Nephron (organoid): ENCODE data around the gene GAL3ST2.
"Not testable (repeated sequence)": the region's sequence is repeated elsewhere in the genome, so short reads cannot be mapped to it uniquely, and the experiment has no call there.

ENCODE experiments used
- H3K27ac Mint-ChIP-seq, 3 experiments: 2 replicates each; pipeline ENCODE4 v1.8.0; 2020; ENCODE audit warnings: mixed read lengths in 3 of 3, mild to moderate bottlenecking in 2 of 3, moderate library complexity in 1 of 3
- H3K27me3 Mint-ChIP-seq: 2 replicates; pipeline ENCODE4 v1.8.0; 2021; ENCODE audit warnings: low read depth, mild to moderate bottlenecking, moderate library complexity, mixed read lengths
- H3K36me3 Mint-ChIP-seq: 2 replicates; pipeline ENCODE4 v1.8.0; 2020; ENCODE audit warnings: low read depth, mixed read lengths
- H3K4me1 Mint-ChIP-seq: 2 replicates; pipeline ENCODE4 v1.8.0; 2020; ENCODE audit warnings: mixed read lengths
- H3K4me3 Mint-ChIP-seq, 3 experiments: 2 replicates each; pipeline ENCODE4 v1.8.0; 2020; ENCODE audit warnings: mild to moderate bottlenecking in 3 of 3, mixed read lengths in 3 of 3, moderate library complexity in 2 of 3
- H3K9me3 Mint-ChIP-seq: 2 replicates; pipeline ENCODE4 v1.8.0; 2020; ENCODE audit warnings: mixed read lengths
- CTCF ChIP-seq, 3 experiments: fragments of 200-600 bp; sonication (generic); IDR thresholded peaks; one replicate each; pipeline ENCODE4 v1.5.0; 2021; ENCODE audit warnings: antibody characterized with exemption in 3 of 3; ENCODE audit not compliant: unreplicated experiment in 3 of 3

GAL3ST2 gene

GRCh38 chr2:241817126-241817820 is 40.7 kb downstream of the GAL3ST2 start:
- Mint-ChIP-seq H3K27ac (peak overlapping the region in 2 of 3 experiments; percentile 39 to 46), H3K4me3 (no peak overlapping the region), H3K4me1 (peaks cover 4% of the 10 kb centered on the region)

GRCh38 chr2:241817821-241818215 is 41.2 kb downstream of the GAL3ST2 start:
- not testable (repeated sequence) for H3K4me3 Mint-ChIP-seq

More at GRCh38 chr2:241817126-241817820, 40.7 kb downstream of the GAL3ST2 start:
- no peaks in the 10 kb centered on the region for H3K9me3 Mint-ChIP-seq
- H3K36me3 Mint-ChIP-seq, result no peaks in the 10 kb centered on the region
- no peak for TF ChIP-seq CTCF (IDR thresholded peaks at IDR 0.05; ENCODE audit: unreplicated experiment in 3 of 3)
- H3K27me3 Mint-ChIP-seq, result peaks cover 3% of the 10 kb centered on the region

GRCh38 chr2:241818229-241818942 is 41.8 kb downstream of the GAL3ST2 start:
- H3K4me3 Mint-ChIP-seq, result no peak overlapping the region
- no peak overlapping the region for H3K27ac Mint-ChIP-seq
- H3K4me1 Mint-ChIP-seq, result peaks cover 12% of the 10 kb centered on the region
- TF ChIP-seq CTCF (IDR thresholded peaks at IDR 0.05; ENCODE audit: unreplicated experiment in 3 of 3), result no peak
- H3K27me3 Mint-ChIP-seq, result peaks cover 7% of the 10 kb centered on the region
- peaks cover 3% of the 10 kb centered on the region for H3K9me3 Mint-ChIP-seq
- peaks cover 4% of the 10 kb centered on the region for H3K36me3 Mint-ChIP-seq

More at GRCh38 chr2:241817821-241818215, 41.2 kb downstream of the GAL3ST2 start:
- not testable (repeated sequence) for H3K4me1 Mint-ChIP-seq, H3K27me3 Mint-ChIP-seq, H3K36me3 Mint-ChIP-seq, H3K9me3 Mint-ChIP-seq
- peak overlapping the region in 2 of 3 experiments; percentile 39 to 46 for H3K27ac Mint-ChIP-seq

- no peak for TF ChIP-seq CTCF (IDR thresholded peaks at IDR 0.05; ENCODE audit: unreplicated experiment in 3 of 3)
- peaks cover 9% of the 10 kb centered on the region for H3K36me3 Mint-ChIP-seq
- H3K9me3 Mint-ChIP-seq, result peaks cover 8% of the 10 kb centered on the region
- peak overlapping the region in 1 of 3 experiments; percentile 40 for H3K27ac Mint-ChIP-seq
- peaks cover 17% of the 10 kb centered on the region for H3K4me1 Mint-ChIP-seq
- no peak overlapping the region for H3K4me3 Mint-ChIP-seq
- H3K27me3 Mint-ChIP-seq, result peaks cover 10% of the 10 kb centered on the region
Observed at GRCh38 chr2:241818943-241819270, 42.3 kb downstream of the GAL3ST2 start.

- Mint-ChIP-seq H3K4me1 (peaks cover 18% of the 10 kb centered on the region), H3K27me3 (peaks cover 10% of the 10 kb centered on the region), H3K9me3 (peaks cover 14% of the 10 kb centered on the region)
- H3K4me3 Mint-ChIP-seq, H3K36me3 Mint-ChIP-seq, H3K27ac Mint-ChIP-seq: not testable (repeated sequence)
Observed at GRCh38 chr2:241819947-241820624, 43.5 kb downstream of the GAL3ST2 start.

- peaks cover 10% of the 10 kb centered on the region for H3K27me3 Mint-ChIP-seq
- H3K27ac Mint-ChIP-seq, result no peak overlapping the region
- peaks cover 18% of the 10 kb centered on the region for H3K4me1 Mint-ChIP-seq
- no peak overlapping the region for H3K4me3 Mint-ChIP-seq
- H3K9me3 Mint-ChIP-seq, result peaks cover 18% of the 10 kb centered on the region
- TF ChIP-seq CTCF (IDR thresholded peaks at IDR 0.05; ENCODE audit: unreplicated experiment in 3 of 3), result no peak
- H3K36me3 Mint-ChIP-seq, result peaks cover 9% of the 10 kb centered on the region
Observed at GRCh38 chr2:241820625-241821384, 44.2 kb downstream of the GAL3ST2 start.
